Body of pancreas (tissue), 4 donors: ENCODE results near the gene CEMIP2.

ENCODE experiments used
- POLR2A ChIP-seq, 3 donors: fragments of 450-650 bp; IDR thresholded peaks; one replicate each; pipeline ENCODE4 v1.6.1; 2016; ENCODE audit warnings: antibody characterized with exemption in 3 of 3, mild to moderate bottlenecking in 2 of 3
- TF ChIP-seq, protein P1 (sequence below), 7 experiments: fragments of 450-650 bp in 4 of 7; fragments of 200-600 bp in 3 of 7; sonication (generic) in 3 of 7; IDR thresholded peaks; one replicate each; pipeline ENCODE4 v1.5.1; 2016 to 2019; ENCODE audit warnings: antibody characterized with exemption in 7 of 7

DNA sequence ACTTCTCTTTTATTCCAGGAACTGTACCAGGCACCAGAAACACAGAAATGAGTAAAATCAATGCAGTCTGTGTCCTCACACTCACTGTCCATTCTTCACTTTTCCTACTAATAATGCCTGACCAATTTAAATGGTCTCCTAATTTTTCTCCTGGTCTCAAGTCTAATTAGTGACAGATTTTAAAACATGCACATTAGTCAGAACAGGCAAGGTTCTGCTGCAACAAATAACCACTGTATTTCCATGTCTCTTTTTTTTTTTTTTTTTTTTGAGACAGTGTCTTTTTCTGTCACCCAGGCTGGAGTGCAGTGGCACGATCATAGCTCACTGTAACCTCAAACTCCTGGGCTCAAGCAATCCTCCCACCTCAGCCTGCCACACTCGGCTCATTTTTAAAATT lies 99.6 kb downstream of the CEMIP2 start:
- no peak for TF ChIP-seq POLR2A (IDR thresholded peaks at IDR 0.05)
- TF ChIP-seq, protein P1, sequence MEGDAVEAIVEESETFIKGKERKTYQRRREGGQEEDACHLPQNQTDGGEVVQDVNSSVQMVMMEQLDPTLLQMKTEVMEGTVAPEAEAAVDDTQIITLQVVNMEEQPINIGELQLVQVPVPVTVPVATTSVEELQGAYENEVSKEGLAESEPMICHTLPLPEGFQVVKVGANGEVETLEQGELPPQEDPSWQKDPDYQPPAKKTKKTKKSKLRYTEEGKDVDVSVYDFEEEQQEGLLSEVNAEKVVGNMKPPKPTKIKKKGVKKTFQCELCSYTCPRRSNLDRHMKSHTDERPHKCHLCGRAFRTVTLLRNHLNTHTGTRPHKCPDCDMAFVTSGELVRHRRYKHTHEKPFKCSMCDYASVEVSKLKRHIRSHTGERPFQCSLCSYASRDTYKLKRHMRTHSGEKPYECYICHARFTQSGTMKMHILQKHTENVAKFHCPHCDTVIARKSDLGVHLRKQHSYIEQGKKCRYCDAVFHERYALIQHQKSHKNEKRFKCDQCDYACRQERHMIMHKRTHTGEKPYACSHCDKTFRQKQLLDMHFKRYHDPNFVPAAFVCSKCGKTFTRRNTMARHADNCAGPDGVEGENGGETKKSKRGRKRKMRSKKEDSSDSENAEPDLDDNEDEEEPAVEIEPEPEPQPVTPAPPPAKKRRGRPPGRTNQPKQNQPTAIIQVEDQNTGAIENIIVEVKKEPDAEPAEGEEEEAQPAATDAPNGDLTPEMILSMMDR (IDR thresholded peaks at IDR 0.05): no peak
